H1 (cell line): ENCODE results near the gene RBM17. TPM values are rescaled to one million over a fixed set of nuclear protein-coding genes. Genes with fewer than 3 reads are reported as not detected.

Source experiments
- CHD1 ChIP-seq: IDR thresholded peaks from 2 replicates; pipeline ENCODE4 v1.6.1; 2012; ENCODE audit warnings: low read depth, low read length, improper control_type of control experiment
- CREB1 ChIP-seq: IDR thresholded peaks from 2 replicates; pipeline ENCODE4 v1.6.1; 2012; ENCODE audit warnings: inconsistent platforms
- GTF2F1 ChIP-seq: IDR thresholded peaks from 2 replicates; pipeline ENCODE4 v1.6.1; 2012; ENCODE audit warnings: low read depth, low read length, improper control_type of control experiment, borderline replicate concordance
- KDM4A ChIP-seq: IDR thresholded peaks from one replicate; pipeline ENCODE4 v1.7.1; 2012; ENCODE audit warnings: low read depth, mild to moderate bottlenecking, moderate library complexity, low read length, inconsistent platforms; ENCODE audit not compliant: severe bottlenecking
- NANOG ChIP-seq: IDR thresholded peaks from 2 replicates; pipeline ENCODE4 v1.6.1; 2011; ENCODE audit warnings: low read length, low read depth, mild to moderate bottlenecking, inconsistent platforms; ENCODE audit not compliant: insufficient read depth, poor library complexity, severe bottlenecking
- TBP ChIP-seq: IDR thresholded peaks from 2 replicates; pipeline ENCODE4 v1.6.1; 2011; ENCODE audit warnings: low read depth, low read length, improper control_type of control experiment
- polyA plus RNA-seq, 7 experiments: library from polyadenylated mRNA; depleted of rRNA in 3 of 7; stranded (reverse) in 5 of 7; unstranded in 2 of 7; fragments of >200 nt in 5 of 7; fragments of 200-250 nt in 2 of 7; gene quantifications; 1 replicate in 5 of 7; 2 replicates in 1 of 7; 4 replicates in 1 of 7; pipeline versions ENCODE4 v1.2.1 to v1.2.3, GENCODE V29; 2011 to 2013; ENCODE audit warnings: missing spikeins in 2 of 7, mixed read lengths in 2 of 7
- total RNA-seq: library from RNA; stranded (reverse); fragmentation: NEBNext Ultra II Directional; extraction: Animal tissue kit (Norgen Biotek cat#: 25700); gene quantifications from 2 replicates; pipeline ENCODE4 v1.2.1, GENCODE V29; 2021
- TF ChIP-seq, protein P1 (sequence below): fragments of 300-600 bp; sonication (generic); IDR thresholded peaks from 2 replicates; pipeline ENCODE4 v1.7.1; 2012; ENCODE audit warnings: low read length, moderate library complexity, mild to moderate bottlenecking, inconsistent platforms; ENCODE audit not compliant: insufficient replicate concordance
- TF ChIP-seq, protein P2 (sequence below): IDR thresholded peaks from 2 replicates; pipeline ENCODE4 v1.6.1; 2011; ENCODE audit warnings: low read length, improper control_type of control experiment
- TF ChIP-seq, protein P3 (sequence below): IDR thresholded peaks from 2 replicates; pipeline ENCODE4 v1.6.1; 2012; ENCODE audit warnings: inconsistent platforms
- TF ChIP-seq, protein P4 (sequence below): IDR thresholded peaks from 2 replicates; pipeline ENCODE4 v1.6.1; 2012; ENCODE audit warnings: inconsistent platforms

The RBM17 gene
- total and polyA plus RNA-seq, 2 of the 8 experiments (the other 6 are each of a cell fraction or from before 2014, with no cell fraction given), result 15.7 to 128 TPM

DNA sequence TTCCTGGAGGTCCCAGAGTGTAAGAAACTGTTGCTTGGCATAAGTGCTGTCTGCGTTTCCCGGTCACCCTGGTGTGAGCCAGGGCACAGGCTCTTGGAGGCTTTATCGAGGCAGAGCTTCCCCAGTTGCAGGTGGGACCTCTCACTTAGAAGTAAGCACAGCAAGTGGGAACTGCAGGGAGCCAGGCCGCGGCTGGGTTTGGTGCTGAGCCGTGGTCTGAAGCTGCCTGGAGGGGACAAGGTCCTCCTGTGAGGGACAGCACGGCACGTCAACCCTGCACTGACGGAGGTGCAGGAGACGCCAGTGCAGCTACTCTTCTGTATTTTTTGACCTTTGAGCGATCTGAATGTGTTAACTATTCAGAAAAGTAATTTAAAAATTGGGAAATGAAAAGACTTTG lies 58.1 kb downstream of the RBM17 start (continued):
- TF ChIP-seq, protein P1, sequence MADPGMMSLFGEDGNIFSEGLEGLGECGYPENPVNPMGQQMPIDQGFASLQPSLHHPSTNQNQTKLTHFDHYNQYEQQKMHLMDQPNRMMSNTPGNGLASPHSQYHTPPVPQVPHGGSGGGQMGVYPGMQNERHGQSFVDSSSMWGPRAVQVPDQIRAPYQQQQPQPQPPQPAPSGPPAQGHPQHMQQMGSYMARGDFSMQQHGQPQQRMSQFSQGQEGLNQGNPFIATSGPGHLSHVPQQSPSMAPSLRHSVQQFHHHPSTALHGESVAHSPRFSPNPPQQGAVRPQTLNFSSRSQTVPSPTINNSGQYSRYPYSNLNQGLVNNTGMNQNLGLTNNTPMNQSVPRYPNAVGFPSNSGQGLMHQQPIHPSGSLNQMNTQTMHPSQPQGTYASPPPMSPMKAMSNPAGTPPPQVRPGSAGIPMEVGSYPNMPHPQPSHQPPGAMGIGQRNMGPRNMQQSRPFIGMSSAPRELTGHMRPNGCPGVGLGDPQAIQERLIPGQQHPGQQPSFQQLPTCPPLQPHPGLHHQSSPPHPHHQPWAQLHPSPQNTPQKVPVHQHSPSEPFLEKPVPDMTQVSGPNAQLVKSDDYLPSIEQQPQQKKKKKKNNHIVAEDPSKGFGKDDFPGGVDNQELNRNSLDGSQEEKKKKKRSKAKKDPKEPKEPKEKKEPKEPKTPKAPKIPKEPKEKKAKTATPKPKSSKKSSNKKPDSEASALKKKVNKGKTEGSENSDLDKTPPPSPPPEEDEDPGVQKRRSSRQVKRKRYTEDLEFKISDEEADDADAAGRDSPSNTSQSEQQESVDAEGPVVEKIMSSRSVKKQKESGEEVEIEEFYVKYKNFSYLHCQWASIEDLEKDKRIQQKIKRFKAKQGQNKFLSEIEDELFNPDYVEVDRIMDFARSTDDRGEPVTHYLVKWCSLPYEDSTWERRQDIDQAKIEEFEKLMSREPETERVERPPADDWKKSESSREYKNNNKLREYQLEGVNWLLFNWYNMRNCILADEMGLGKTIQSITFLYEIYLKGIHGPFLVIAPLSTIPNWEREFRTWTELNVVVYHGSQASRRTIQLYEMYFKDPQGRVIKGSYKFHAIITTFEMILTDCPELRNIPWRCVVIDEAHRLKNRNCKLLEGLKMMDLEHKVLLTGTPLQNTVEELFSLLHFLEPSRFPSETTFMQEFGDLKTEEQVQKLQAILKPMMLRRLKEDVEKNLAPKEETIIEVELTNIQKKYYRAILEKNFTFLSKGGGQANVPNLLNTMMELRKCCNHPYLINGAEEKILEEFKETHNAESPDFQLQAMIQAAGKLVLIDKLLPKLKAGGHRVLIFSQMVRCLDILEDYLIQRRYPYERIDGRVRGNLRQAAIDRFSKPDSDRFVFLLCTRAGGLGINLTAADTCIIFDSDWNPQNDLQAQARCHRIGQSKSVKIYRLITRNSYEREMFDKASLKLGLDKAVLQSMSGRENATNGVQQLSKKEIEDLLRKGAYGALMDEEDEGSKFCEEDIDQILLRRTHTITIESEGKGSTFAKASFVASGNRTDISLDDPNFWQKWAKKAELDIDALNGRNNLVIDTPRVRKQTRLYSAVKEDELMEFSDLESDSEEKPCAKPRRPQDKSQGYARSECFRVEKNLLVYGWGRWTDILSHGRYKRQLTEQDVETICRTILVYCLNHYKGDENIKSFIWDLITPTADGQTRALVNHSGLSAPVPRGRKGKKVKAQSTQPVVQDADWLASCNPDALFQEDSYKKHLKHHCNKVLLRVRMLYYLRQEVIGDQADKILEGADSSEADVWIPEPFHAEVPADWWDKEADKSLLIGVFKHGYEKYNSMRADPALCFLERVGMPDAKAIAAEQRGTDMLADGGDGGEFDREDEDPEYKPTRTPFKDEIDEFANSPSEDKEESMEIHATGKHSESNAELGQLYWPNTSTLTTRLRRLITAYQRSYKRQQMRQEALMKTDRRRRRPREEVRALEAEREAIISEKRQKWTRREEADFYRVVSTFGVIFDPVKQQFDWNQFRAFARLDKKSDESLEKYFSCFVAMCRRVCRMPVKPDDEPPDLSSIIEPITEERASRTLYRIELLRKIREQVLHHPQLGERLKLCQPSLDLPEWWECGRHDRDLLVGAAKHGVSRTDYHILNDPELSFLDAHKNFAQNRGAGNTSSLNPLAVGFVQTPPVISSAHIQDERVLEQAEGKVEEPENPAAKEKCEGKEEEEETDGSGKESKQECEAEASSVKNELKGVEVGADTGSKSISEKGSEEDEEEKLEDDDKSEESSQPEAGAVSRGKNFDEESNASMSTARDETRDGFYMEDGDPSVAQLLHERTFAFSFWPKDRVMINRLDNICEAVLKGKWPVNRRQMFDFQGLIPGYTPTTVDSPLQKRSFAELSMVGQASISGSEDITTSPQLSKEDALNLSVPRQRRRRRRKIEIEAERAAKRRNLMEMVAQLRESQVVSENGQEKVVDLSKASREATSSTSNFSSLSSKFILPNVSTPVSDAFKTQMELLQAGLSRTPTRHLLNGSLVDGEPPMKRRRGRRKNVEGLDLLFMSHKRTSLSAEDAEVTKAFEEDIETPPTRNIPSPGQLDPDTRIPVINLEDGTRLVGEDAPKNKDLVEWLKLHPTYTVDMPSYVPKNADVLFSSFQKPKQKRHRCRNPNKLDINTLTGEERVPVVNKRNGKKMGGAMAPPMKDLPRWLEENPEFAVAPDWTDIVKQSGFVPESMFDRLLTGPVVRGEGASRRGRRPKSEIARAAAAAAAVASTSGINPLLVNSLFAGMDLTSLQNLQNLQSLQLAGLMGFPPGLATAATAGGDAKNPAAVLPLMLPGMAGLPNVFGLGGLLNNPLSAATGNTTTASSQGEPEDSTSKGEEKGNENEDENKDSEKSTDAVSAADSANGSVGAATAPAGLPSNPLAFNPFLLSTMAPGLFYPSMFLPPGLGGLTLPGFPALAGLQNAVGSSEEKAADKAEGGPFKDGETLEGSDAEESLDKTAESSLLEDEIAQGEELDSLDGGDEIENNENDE, result no peak
- TF ChIP-seq NANOG, result no peak
- TF ChIP-seq CHD1, result no peak
- TF ChIP-seq, protein P2, sequence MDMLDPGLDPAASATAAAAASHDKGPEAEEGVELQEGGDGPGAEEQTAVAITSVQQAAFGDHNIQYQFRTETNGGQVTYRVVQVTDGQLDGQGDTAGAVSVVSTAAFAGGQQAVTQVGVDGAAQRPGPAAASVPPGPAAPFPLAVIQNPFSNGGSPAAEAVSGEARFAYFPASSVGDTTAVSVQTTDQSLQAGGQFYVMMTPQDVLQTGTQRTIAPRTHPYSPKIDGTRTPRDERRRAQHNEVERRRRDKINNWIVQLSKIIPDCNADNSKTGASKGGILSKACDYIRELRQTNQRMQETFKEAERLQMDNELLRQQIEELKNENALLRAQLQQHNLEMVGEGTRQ, result no peak
- no peak for TF ChIP-seq KDM4A
- TF ChIP-seq CREB1, result no peak
- TF ChIP-seq, protein P3, sequence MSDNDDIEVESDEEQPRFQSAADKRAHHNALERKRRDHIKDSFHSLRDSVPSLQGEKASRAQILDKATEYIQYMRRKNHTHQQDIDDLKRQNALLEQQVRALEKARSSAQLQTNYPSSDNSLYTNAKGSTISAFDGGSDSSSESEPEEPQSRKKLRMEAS, result no peak
- TF ChIP-seq TBP, result no peak
- TF ChIP-seq, protein P4, sequence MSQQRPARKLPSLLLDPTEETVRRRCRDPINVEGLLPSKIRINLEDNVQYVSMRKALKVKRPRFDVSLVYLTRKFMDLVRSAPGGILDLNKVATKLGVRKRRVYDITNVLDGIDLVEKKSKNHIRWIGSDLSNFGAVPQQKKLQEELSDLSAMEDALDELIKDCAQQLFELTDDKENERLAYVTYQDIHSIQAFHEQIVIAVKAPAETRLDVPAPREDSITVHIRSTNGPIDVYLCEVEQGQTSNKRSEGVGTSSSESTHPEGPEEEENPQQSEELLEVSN, result no peak
- TF ChIP-seq GTF2F1, result no peak
